ENCODE results near the gene P2RX6. TPM values are rescaled to one million over a fixed set of nuclear protein-coding genes. Genes with fewer than 3 reads are reported as not detected.

Gene P2RX6
- 1 to 10 TPM; 3.7 to 3.8 TPM for total RNA-seq

DNA sequence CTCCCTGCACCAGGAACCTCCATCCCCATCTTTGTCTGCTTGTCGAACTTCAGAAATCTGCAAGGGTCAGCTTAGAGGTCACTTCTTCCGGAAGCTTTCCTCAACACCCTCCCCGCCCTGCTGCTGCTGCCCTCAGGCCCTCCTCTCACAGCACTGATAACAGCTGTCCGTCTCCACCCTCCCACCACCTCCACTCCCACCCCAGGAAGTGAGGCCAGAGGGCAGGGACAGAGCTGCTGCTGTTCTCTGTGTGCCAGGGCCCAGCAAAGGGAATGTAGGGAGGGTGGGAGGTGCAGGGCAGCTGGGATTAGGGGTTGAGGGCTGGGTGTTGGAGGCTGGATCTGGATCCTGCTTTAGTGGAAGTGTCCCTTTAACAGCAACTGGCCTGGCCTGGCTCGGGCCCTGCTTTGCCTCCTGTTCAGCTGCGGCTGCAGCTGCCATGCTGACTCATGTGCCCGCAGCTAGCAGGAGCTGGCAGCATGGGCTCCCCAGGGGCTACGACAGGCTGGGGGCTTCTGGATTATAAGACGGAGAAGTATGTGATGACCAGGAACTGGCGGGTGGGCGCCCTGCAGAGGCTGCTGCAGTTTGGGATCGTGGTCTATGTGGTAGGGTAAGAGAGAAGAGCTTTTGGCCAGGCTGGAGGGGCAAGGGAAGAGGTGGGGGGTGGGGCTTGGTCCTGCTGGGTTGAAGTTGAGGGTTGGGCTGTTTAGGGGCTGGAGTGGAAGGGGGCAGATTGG is at the start of gene P2RX6:
Gene P2RX6 (plus strand): TSS at position 440 of the 740 bp plus-strand sequence. CDS start 10 bp downstream, at position 450.

GRCh38 chr22:20966883-20967696 is 47.9 kb upstream of the P2RX6 start, which contains the start of gene AIFM3:
Gene AIFM3 (plus strand): TSS chr22:20967255. CDS start chr22:20967945, 690 bp downstream.

GRCh38 chr22:20981787-20982562 is 33.0 kb upstream of the P2RX6 start, which contains the start of gene LZTR1:
Gene LZTR1 (plus strand): TSS chr22:20982297. CDS start chr22:20982372, 75 bp downstream.

GRCh38 chr22:21001601-21002325 is 13.2 kb upstream of the P2RX6 start, which contains the start of gene THAP7:
Gene THAP7 (minus strand): TSS chr22:21002118. CDS start chr22:21001911, 207 bp downstream.

GRCh38 chr22:21032037-21032867 is 17.3 kb downstream of the P2RX6 start, which contains the start of gene SLC7A4:
Gene SLC7A4 (minus strand): TSS chr22:21032561. CDS start chr22:21031812, 749 bp downstream.

DNA sequence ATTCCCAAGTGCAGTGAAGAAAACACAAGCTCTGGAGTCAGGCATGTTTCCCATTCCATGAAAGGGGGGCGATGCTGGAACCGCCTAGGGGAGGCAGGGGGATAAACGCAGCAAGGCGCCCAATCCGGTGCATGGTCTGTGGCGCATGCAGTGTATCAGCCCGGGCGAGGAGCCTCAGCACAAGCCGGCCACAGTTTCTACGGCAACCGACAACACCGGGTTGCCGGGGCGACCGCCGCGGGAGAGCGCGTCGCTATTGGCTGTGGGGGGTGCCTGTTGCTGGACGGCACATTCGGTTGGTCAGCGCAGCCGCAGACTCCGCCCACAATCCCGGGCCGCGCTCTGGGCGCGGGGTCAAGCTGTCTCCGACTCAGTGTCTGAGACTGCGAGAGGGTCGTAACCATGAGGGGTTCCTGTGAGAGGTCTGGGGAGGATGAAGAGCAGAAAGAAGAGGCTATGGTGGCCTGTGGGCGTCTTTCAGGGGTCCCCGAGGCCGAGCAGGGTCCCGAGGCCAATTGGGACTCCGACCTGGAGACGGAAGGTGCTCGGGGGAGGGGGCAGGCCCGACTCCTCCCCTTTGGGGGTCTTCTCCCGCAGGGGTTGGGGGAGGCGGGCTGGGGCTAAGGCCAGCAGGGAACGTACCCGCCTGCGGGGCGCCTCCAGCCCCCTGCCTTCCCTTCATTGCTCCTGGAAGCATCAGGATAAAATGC is 30.8 kb downstream of the P2RX6 start, which contains the start of gene LRRC74B:
Gene LRRC74B (plus strand): TSS at position 362 of the 710 bp plus-strand sequence. CDS start 41 bp downstream, at position 403.

Small RNA genes within 50 kb of the gene (small RNA-seq; reads per million reads assigned to genes)
- 0 reads per million in 2 donors for gene MIR649

Other genes starting within 250 kb of the P2RX6 start
- gene SERPIND1, start 241.1 kb upstream of the P2RX6 start, total RNA-seq: under 1 TPM in 1 of 2 donors, not detected in 1; under 0.01 TPM
- gene PI4KA, start 156.4 kb upstream of the P2RX6 start, total RNA-seq: 10 to 100 TPM; 54.9 to 56.1 TPM
- gene SNAP29, start 156.2 kb upstream of the P2RX6 start, total RNA-seq: 10 to 100 TPM; 12.4 to 14.7 TPM
- 10 to 100 TPM; 30.3 to 47.6 TPM for gene CRKL, start 97.8 kb upstream of the P2RX6 start, total RNA-seq
- gene AIFM3, start 47.9 kb upstream of the P2RX6 start, total RNA-seq: 1 to 10 TPM; 1.7 to 2.3 TPM
- 10 to 100 TPM; 47.0 to 63.3 TPM for gene LZTR1, start 32.9 kb upstream of the P2RX6 start, total RNA-seq
- gene THAP7, start 13.0 kb upstream of the P2RX6 start, total RNA-seq: 10 to 100 TPM; 31.0 to 32.6 TPM
- gene SLC7A4, start 17.4 kb downstream of the P2RX6 start, total RNA-seq: 1 to 10 TPM; 2.8 to 4.3 TPM
- gene LRRC74B, start 30.8 kb downstream of the P2RX6 start, total RNA-seq: under 1 TPM in 1 of 2 donors, not detected in 1; under 0.01 TPM